ENCODE measurements around the gene WAS.

Gene WAS

DNA sequence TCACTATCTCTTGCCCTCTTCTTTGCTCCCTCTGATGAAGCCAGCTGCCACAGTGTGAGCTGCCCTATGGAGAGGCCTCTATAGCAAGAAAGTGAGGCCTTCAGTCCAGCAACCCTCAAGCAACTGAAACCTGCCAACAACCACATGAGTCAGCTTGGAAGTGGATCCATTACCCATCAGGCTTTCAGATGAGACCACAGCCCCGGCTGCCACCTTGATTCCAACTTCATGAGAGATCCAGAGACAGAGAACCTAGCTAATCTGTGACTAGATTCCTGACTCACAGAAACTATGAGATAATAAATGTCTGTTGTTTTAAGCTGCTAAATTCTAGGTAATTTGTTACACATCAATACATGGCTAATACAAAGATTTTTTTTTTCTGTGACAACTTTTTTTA lies 20.4 kb upstream of the WAS start:
- TF ChIP-seq CTCF (IDR thresholded peaks at IDR 0.05; ENCODE audit: insufficient read depth, low read length): no peak
- no peak for TF ChIP-seq SPI1 (IDR thresholded peaks at IDR 0.05; ENCODE audit: borderline replicate concordance, low read depth)
- no peak for TF ChIP-seq GABPA (IDR thresholded peaks at IDR 0.05; ENCODE audit: low read depth)
- no peak for TF ChIP-seq POLR2AphosphoS5 (IDR thresholded peaks at IDR 0.05; ENCODE audit: low read depth)
- TF ChIP-seq, protein P1, sequence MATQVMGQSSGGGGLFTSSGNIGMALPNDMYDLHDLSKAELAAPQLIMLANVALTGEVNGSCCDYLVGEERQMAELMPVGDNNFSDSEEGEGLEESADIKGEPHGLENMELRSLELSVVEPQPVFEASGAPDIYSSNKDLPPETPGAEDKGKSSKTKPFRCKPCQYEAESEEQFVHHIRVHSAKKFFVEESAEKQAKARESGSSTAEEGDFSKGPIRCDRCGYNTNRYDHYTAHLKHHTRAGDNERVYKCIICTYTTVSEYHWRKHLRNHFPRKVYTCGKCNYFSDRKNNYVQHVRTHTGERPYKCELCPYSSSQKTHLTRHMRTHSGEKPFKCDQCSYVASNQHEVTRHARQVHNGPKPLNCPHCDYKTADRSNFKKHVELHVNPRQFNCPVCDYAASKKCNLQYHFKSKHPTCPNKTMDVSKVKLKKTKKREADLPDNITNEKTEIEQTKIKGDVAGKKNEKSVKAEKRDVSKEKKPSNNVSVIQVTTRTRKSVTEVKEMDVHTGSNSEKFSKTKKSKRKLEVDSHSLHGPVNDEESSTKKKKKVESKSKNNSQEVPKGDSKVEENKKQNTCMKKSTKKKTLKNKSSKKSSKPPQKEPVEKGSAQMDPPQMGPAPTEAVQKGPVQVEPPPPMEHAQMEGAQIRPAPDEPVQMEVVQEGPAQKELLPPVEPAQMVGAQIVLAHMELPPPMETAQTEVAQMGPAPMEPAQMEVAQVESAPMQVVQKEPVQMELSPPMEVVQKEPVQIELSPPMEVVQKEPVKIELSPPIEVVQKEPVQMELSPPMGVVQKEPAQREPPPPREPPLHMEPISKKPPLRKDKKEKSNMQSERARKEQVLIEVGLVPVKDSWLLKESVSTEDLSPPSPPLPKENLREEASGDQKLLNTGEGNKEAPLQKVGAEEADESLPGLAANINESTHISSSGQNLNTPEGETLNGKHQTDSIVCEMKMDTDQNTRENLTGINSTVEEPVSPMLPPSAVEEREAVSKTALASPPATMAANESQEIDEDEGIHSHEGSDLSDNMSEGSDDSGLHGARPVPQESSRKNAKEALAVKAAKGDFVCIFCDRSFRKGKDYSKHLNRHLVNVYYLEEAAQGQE (IDR thresholded peaks at IDR 0.05; ENCODE audit: insufficient replicate concordance, low read depth): no peak
- Histone ChIP-seq H3K27ac (replicated peaks) (no peak overlapping the region), H3K4me3 (replicated peaks; ENCODE audit: insufficient read depth, low read length) (no peak overlapping the region), H3K27me3 (ENCODE audit: insufficient read depth, poor library complexity, severe bottlenecking) (no peaks in the 10 kb centered on the region)
- DNase-seq (ENCODE audit: low read depth in 1 of 2, low spot score in 1 of 2): no peak

GRCh38 chrX:48664156-48664555 lies 19.4 kb upstream of the WAS start:
- Histone ChIP-seq H3K4me3 (replicated peaks; ENCODE audit: insufficient read depth, low read length) (no peak overlapping the region), H3K27me3 (ENCODE audit: insufficient read depth, poor library complexity, severe bottlenecking) (no peaks in the 10 kb centered on the region), H3K27ac (replicated peaks) (no peak overlapping the region)
- no peak for TF ChIP-seq SPI1 (IDR thresholded peaks at IDR 0.05; ENCODE audit: borderline replicate concordance, low read depth)
- no peak for TF ChIP-seq CTCF (IDR thresholded peaks at IDR 0.05; ENCODE audit: insufficient read depth, low read length)
- TF ChIP-seq, protein P1 (IDR thresholded peaks at IDR 0.05; ENCODE audit: insufficient replicate concordance, low read depth): no peak
- TF ChIP-seq GABPA (IDR thresholded peaks at IDR 0.05; ENCODE audit: low read depth): no peak
- TF ChIP-seq POLR2AphosphoS5 (IDR thresholded peaks at IDR 0.05; ENCODE audit: low read depth): no peak
- DNase-seq (ENCODE audit: low read depth in 1 of 2, low spot score in 1 of 2): no peak

DNA sequence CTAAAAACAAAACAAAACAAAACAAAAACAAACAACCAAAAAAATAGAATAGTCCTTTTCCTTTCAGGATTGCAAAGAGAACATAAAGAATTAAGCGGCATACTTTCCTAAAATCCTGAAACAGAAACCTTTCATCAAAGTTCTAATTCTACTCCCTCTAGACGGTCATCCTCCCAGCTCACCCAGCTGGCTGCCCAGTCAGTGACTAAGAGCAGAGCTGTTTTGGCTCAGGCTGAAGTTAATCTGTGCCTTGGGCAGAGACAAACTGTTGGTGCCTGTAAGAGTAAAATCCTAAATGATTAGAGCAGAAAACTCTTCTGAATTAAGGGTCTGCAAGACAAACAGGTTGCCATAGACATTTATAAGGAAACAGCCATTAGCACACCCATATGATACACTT lies 17.6 kb upstream of the WAS start:
- no peak overlapping the region for H3K27ac ChIP-seq (replicated peaks)
- no peak for TF ChIP-seq POLR2AphosphoS5 (IDR thresholded peaks at IDR 0.05; ENCODE audit: low read depth)
- TF ChIP-seq CTCF (IDR thresholded peaks at IDR 0.05; ENCODE audit: insufficient read depth, low read length): no peak
- no peak for TF ChIP-seq SPI1 (IDR thresholded peaks at IDR 0.05; ENCODE audit: borderline replicate concordance, low read depth)
- no peak for TF ChIP-seq GABPA (IDR thresholded peaks at IDR 0.05; ENCODE audit: low read depth)
- TF ChIP-seq, protein P1 (IDR thresholded peaks at IDR 0.05; ENCODE audit: insufficient replicate concordance, low read depth): no peak
- no peak for DNase-seq (ENCODE audit: low read depth in 1 of 2, low spot score in 1 of 2)
- no peak overlapping the region for H3K4me3 ChIP-seq (replicated peaks; ENCODE audit: insufficient read depth, low read length)
- H3K27me3 ChIP-seq (ENCODE audit: insufficient read depth, poor library complexity, severe bottlenecking): no peaks in the 10 kb centered on the region
